Omental fat pad (tissue), 4 donors: ENCODE data around the gene ZPBP. TPM values are rescaled to one million over a fixed set of nuclear protein-coding genes. Genes with fewer than 3 reads are reported as not detected.

Source experiments
- ATAC-seq: fragments of 150-250 bp; one replicate; pipeline ENCODE4 v1.9.1; 2016; ENCODE audit warnings: mild to moderate bottlenecking, moderate library complexity; ENCODE audit not compliant: low FRiP score
- DNase-seq: peaks from one replicate; pipeline ENCODE4 v3.0.0-alpha.2; 2019; ENCODE audit warnings: low spot score
- CTCF ChIP-seq, 3 donors: fragments of 450-650 bp; IDR thresholded peaks; one replicate each; pipeline ENCODE4 v1.5.1; 2016 to 2017; ENCODE audit warnings: antibody characterized with exemption in 3 of 3, mild to moderate bottlenecking in 3 of 3, moderate library complexity in 2 of 3
- total RNA-seq, 4 donors: library from RNA; depleted of rRNA; stranded (reverse); fragments of >200 nt; gene quantifications; one replicate each; pipeline ENCODE4 v1.1.0, GENCODE V29; 2016

The ZPBP gene
- total RNA-seq, 4 donors from 2014 or later: not detected

- DNase-seq: no peak
- ATAC-seq: no peak
- no peak for TF ChIP-seq CTCF (IDR thresholded peaks at IDR 0.05)
These were observed 32.7 kb upstream of the ZPBP start for GRCh38 chr7:50125766-50126165.

- no peak for ATAC-seq
- DNase-seq: no peak
- no peak for TF ChIP-seq CTCF (IDR thresholded peaks at IDR 0.05)
These were observed 28.2 kb upstream of the ZPBP start for GRCh38 chr7:50121286-50121685.

- DNase-seq: no peak
- no peak for ATAC-seq
These were observed 27.0 kb upstream of the ZPBP start for GRCh38 chr7:50119815-50120637.

GRCh38 chr7:50112250-50112649 is 19.2 kb upstream of the ZPBP start:
- TF ChIP-seq CTCF (IDR thresholded peaks at IDR 0.05): no peak
- no peak for DNase-seq

More at GRCh38 chr7:50119815-50120637, 27.0 kb upstream of the ZPBP start:
- TF ChIP-seq CTCF (IDR thresholded peaks at IDR 0.05): no peak

GRCh38 chr7:50101873-50102272 is 8.8 kb upstream of the ZPBP start:
- DNase-seq (no peak), ATAC-seq (no peak)
- TF ChIP-seq CTCF (IDR thresholded peaks at IDR 0.05): no peak

More at GRCh38 chr7:50112250-50112649, 19.2 kb upstream of the ZPBP start:
- no peak for ATAC-seq

GRCh38 chr7:50095634-50096033 is 2.6 kb upstream of the ZPBP start:
- DNase-seq: no peak
- no peak for ATAC-seq
- no peak for TF ChIP-seq CTCF (IDR thresholded peaks at IDR 0.05)
